ENCODE measurements around the gene FAM180A.
"Not testable (repeated sequence)": the region's sequence is repeated elsewhere in the genome, so short reads cannot be mapped to it uniquely, and the experiment has no call there.

FAM180A gene

GRCh38 chr7:135712182-135712782 lies 36.3 kb downstream of the FAM180A start:
- DNase-seq, result no peak

- DNase-seq, result no peak
These were observed 37.5 kb downstream of the FAM180A start for GRCh38 chr7:135711139-135711469.

- DNase-seq, result no peak
These were observed 38.0 kb downstream of the FAM180A start for GRCh38 chr7:135710417-135711138.

GRCh38 chr7:135709508-135709907 lies 39.1 kb downstream of the FAM180A start:
- DNase-seq, result no peak

GRCh38 chr7:135708041-135708440 lies 40.6 kb downstream of the FAM180A start:
- DNase-seq, result no peak

- DNase-seq, result no peak
These were observed 41.0 kb downstream of the FAM180A start for GRCh38 chr7:135707570-135707966.

- DNase-seq, result no peak
These were observed 41.6 kb downstream of the FAM180A start for GRCh38 chr7:135706858-135707569.

- no peak for DNase-seq
These were observed 42.4 kb downstream of the FAM180A start for GRCh38 chr7:135706038-135706742.

GRCh38 chr7:135704698-135705097 lies 43.9 kb downstream of the FAM180A start:
- DNase-seq, result no peak

- no peak for DNase-seq
These were observed 44.5 kb downstream of the FAM180A start for GRCh38 chr7:135704074-135704473.

- DNase-seq, result no peak
These were observed 51.1 kb downstream of the FAM180A start for GRCh38 chr7:135697276-135698049.

GRCh38 chr7:135693558-135693957 lies 55.1 kb downstream of the FAM180A start:
- no peak for DNase-seq

- DNase-seq, result not testable (repeated sequence)
These were observed 56.0 kb downstream of the FAM180A start for GRCh38 chr7:135692606-135693005.

- DNase-seq, result no peak
These were observed 56.6 kb downstream of the FAM180A start for GRCh38 chr7:135692055-135692454.

GRCh38 chr7:135690566-135690965 lies 58.0 kb downstream of the FAM180A start:
- no peak for DNase-seq

- no peak for DNase-seq
These were observed 61.1 kb downstream of the FAM180A start for GRCh38 chr7:135687466-135687865.

GRCh38 chr7:135685306-135686084 lies 63.1 kb downstream of the FAM180A start:
- DNase-seq, result no peak

GRCh38 chr7:135684699-135685098 lies 63.9 kb downstream of the FAM180A start:
- DNase-seq, result no peak

- DNase-seq, result no peak
These were observed 64.5 kb downstream of the FAM180A start for GRCh38 chr7:135684136-135684535.

- DNase-seq, result no peak
These were observed 65.0 kb downstream of the FAM180A start for GRCh38 chr7:135683609-135684008.

- no peak for DNase-seq
These were observed 66.4 kb downstream of the FAM180A start for GRCh38 chr7:135682191-135682590.

- DNase-seq, result no peak
These were observed 66.9 kb downstream of the FAM180A start for GRCh38 chr7:135681762-135682161.

Data from stimulated activated naive CD4-positive, alpha-beta T cell (primary cell).